ENCODE data around the gene NAV2. TPM values are rescaled to one million over a fixed set of nuclear protein-coding genes. Genes with fewer than 3 reads are reported as not detected.

NAV2 gene
- total RNA-seq, 1 donor from 2014 or later = 31.4 TPM

GRCh38 chr11:20066783-20067156 lies 354.1 kb downstream of the NAV2 start:
- Mint-ChIP-seq H3K9me3 (ENCODE audit: unreplicated experiment) (peaks cover 1% of the 10 kb centered on the region), H3K36me3 (ENCODE audit: unreplicated experiment) (peaks cover 37% of the 10 kb centered on the region), H3K27me3 (ENCODE audit: unreplicated experiment) (no peaks in the 10 kb centered on the region), H3K4me3 (ENCODE audit: unreplicated experiment) (no peak overlapping the region), H3K27ac (ENCODE audit: unreplicated experiment) (no peak overlapping the region), H3K4me1 (ENCODE audit: unreplicated experiment) (peaks cover 25% of the 10 kb centered on the region)
- no peak for DNase-seq (ENCODE audit: extremely low spot score, unreplicated experiment)
- TF ChIP-seq CTCF (IDR thresholded peaks at IDR 0.05) = no peak

GRCh38 chr11:20067665-20068064 lies 355.0 kb downstream of the NAV2 start:
- Mint-ChIP-seq H3K4me3 (ENCODE audit: unreplicated experiment) (no peak overlapping the region), H3K27ac (ENCODE audit: unreplicated experiment) (no peak overlapping the region), H3K9me3 (ENCODE audit: unreplicated experiment) (peaks cover 4% of the 10 kb centered on the region), H3K27me3 (ENCODE audit: unreplicated experiment) (no peaks in the 10 kb centered on the region), H3K36me3 (ENCODE audit: unreplicated experiment) (peaks cover 44% of the 10 kb centered on the region), H3K4me1 (ENCODE audit: unreplicated experiment) (peaks cover 25% of the 10 kb centered on the region)
- DNase-seq (ENCODE audit: extremely low spot score, unreplicated experiment) = no peak
- TF ChIP-seq CTCF (IDR thresholded peaks at IDR 0.05) = no peak

GRCh38 chr11:20068691-20069090 lies 356.1 kb downstream of the NAV2 start:
- Mint-ChIP-seq H3K4me3 (ENCODE audit: unreplicated experiment) (no peak overlapping the region), H3K27ac (ENCODE audit: unreplicated experiment) (no peak overlapping the region), H3K4me1 (ENCODE audit: unreplicated experiment) (peaks cover 25% of the 10 kb centered on the region), H3K36me3 (ENCODE audit: unreplicated experiment) (peaks cover 50% of the 10 kb centered on the region), H3K9me3 (ENCODE audit: unreplicated experiment) (peaks cover 4% of the 10 kb centered on the region), H3K27me3 (ENCODE audit: unreplicated experiment) (no peaks in the 10 kb centered on the region)
- no peak for TF ChIP-seq CTCF (IDR thresholded peaks at IDR 0.05)
- DNase-seq (ENCODE audit: extremely low spot score, unreplicated experiment) = no peak

GRCh38 chr11:20070459-20070858 lies 357.8 kb downstream of the NAV2 start:
- no peak for DNase-seq (ENCODE audit: extremely low spot score, unreplicated experiment)
- Mint-ChIP-seq H3K4me1 (ENCODE audit: unreplicated experiment) (peaks cover 25% of the 10 kb centered on the region), H3K27ac (ENCODE audit: unreplicated experiment) (peak overlapping the region; percentile 82), H3K36me3 (ENCODE audit: unreplicated experiment) (peaks cover 55% of the 10 kb centered on the region), H3K27me3 (ENCODE audit: unreplicated experiment) (no peaks in the 10 kb centered on the region), H3K9me3 (ENCODE audit: unreplicated experiment) (peaks cover 4% of the 10 kb centered on the region), H3K4me3 (ENCODE audit: unreplicated experiment) (no peak overlapping the region)
- TF ChIP-seq CTCF (IDR thresholded peaks at IDR 0.05) = no peak

- no peak for TF ChIP-seq CTCF (IDR thresholded peaks at IDR 0.05)
- Mint-ChIP-seq H3K4me3 (ENCODE audit: unreplicated experiment) (no peak overlapping the region), H3K27ac (ENCODE audit: unreplicated experiment) (no peak overlapping the region), H3K4me1 (ENCODE audit: unreplicated experiment) (peaks cover 9% of the 10 kb centered on the region), H3K36me3 (ENCODE audit: unreplicated experiment) (peaks cover 72% of the 10 kb centered on the region), H3K9me3 (ENCODE audit: unreplicated experiment) (peaks cover 4% of the 10 kb centered on the region), H3K27me3 (ENCODE audit: unreplicated experiment) (no peaks in the 10 kb centered on the region)
- DNase-seq (ENCODE audit: extremely low spot score, unreplicated experiment) = no peak
These were observed 363.0 kb downstream of the NAV2 start for GRCh38 chr11:20075627-20076026.

Data from osteocyte (in vitro differentiated cells).